Stimulated activated CD8-positive, alpha-beta memory T cell treated with anti-CD3 and anti-CD28 coated beads, Interleukin-15, amount 100 ng/mL, for 48 hours (primary cell): ENCODE measurements around the gene SHISA5.

Experiments
- DNase-seq, 2 donors: peaks; one replicate each; pipeline ENCODE4 v3.0.0-alpha.2; 2020; ENCODE audit warnings: low read depth in 2 of 2

SHISA5 gene

GRCh38 chr3:48459773-48460516 is 44.0 kb downstream of the SHISA5 start:
- DNase-seq, result no peak

- DNase-seq, result no peak
These were observed 44.6 kb downstream of the SHISA5 start for GRCh38 chr3:48459331-48459730.

GRCh38 chr3:48456456-48456855 is 47.5 kb downstream of the SHISA5 start:
- no peak for DNase-seq

GRCh38 chr3:48451270-48451669 is 52.7 kb downstream of the SHISA5 start:
- no peak for DNase-seq

- peak; percentile 85 to 88 for DNase-seq
These were observed 57.4 kb downstream of the SHISA5 start, which contains the start of gene ATRIP for GRCh38 chr3:48446425-48447193. Gene ATRIP, plus strand, starts transcription at chr3:48446737. Its CDS starts 109 bp downstream, at chr3:48446846.

- DNase-seq, result no peak
These were observed 57.9 kb downstream of the SHISA5 start for GRCh38 chr3:48446043-48446424.

- DNase-seq, result no peak
These were observed 58.6 kb downstream of the SHISA5 start for GRCh38 chr3:48445277-48445882.

GRCh38 chr3:48441940-48442339 is 62.0 kb downstream of the SHISA5 start:
- no peak for DNase-seq

- no peak for DNase-seq
These were observed 63.4 kb downstream of the SHISA5 start for GRCh38 chr3:48440590-48440958.

- DNase-seq, result peak; percentile 98 to 99
These were observed 64.0 kb downstream of the SHISA5 start, which contains the start of the genes CCDC51 and TMA7 for GRCh38 chr3:48439820-48440589. Gene CCDC51, minus strand, starts transcription at chr3:48440119. Its CDS starts 4,991 bp downstream, at chr3:48435128. Gene TMA7, plus strand, starts transcription at chr3:48440257. Its CDS starts 40 bp downstream, at chr3:48440297.

GRCh38 chr3:48437812-48438211 is 66.2 kb downstream of the SHISA5 start:
- no peak for DNase-seq

GRCh38 chr3:48436855-48437254 is 67.1 kb downstream of the SHISA5 start:
- DNase-seq, result no peak

- DNase-seq, result no peak
These were observed 67.5 kb downstream of the SHISA5 start for GRCh38 chr3:48436477-48436787.

GRCh38 chr3:48435774-48436476 is 68.0 kb downstream of the SHISA5 start:
- DNase-seq, result peak; percentile 66 to 67

GRCh38 chr3:48435223-48435595 is 68.8 kb downstream of the SHISA5 start:
- no peak for DNase-seq

- no peak for DNase-seq
These were observed 69.3 kb downstream of the SHISA5 start for GRCh38 chr3:48434591-48435222.

- DNase-seq, result no peak
These were observed 70.4 kb downstream of the SHISA5 start for GRCh38 chr3:48433472-48434118.

- no peak for DNase-seq
These were observed 71.3 kb downstream of the SHISA5 start for GRCh38 chr3:48432411-48433371.
